K562 (cell line): Measurements from ENCODE around the gene EPN2. TPM values are rescaled to one million over a fixed set of nuclear protein-coding genes. Genes with fewer than 3 reads are reported as not detected.
A peak's percentile ranks its signal among the peaks of the same experiment; 100 is the strongest.

Source experiments
- ATF1 ChIP-seq, 2 experiments: fragments of 450-650 bp in 1 of 2; IDR thresholded peaks; 2 replicates each; pipeline ENCODE4 v1.6.1; 2016; ENCODE audit warnings: missing compliant biosample characterization in 1 of 2, missing genetic modification characterization in 1 of 2
- JUND ChIP-seq, 2 experiments: IDR thresholded peaks; 2 replicates in 1 of 2; 3 replicates in 1 of 2; pipeline ENCODE4 v1.6.1; 2011; ENCODE audit warnings: borderline replicate concordance in 2 of 2, low read depth in 2 of 2, low read length in 2 of 2, improper control_type of control experiment in 1 of 2, missing biosample characterization in 1 of 2, missing genetic modification characterization in 1 of 2, missing genetic modification reagents in 1 of 2
- KLF1 ChIP-seq: fragments of 450-650 bp; IDR thresholded peaks from 2 replicates; pipeline ENCODE4 v1.6.1; 2016; ENCODE audit warnings: missing genetic modification characterization, missing compliant biosample characterization
- PHF20 ChIP-seq: fragments of 450-650 bp; IDR thresholded peaks from 2 replicates; pipeline ENCODE4 v1.6.1; 2018; ENCODE audit not compliant: partially characterized antibody
- RBM34 ChIP-seq: fragments of 200-400 bp; formaldehyde crosslinking; IDR thresholded peaks from 2 replicates; pipeline ENCODE4 v1.6.1; 2018; ENCODE audit warnings: low read length, borderline replicate concordance; ENCODE audit not compliant: insufficient read depth
- TBP ChIP-seq: optimal IDR thresholded peaks from 2 replicates; pipeline ENCODE3; 2011; ENCODE audit warnings: low read depth, low read length, improper control_type of control experiment
- TRIM25 ChIP-seq: fragments of 450-650 bp; IDR thresholded peaks from 2 replicates; pipeline ENCODE4 v1.7.0; 2016; ENCODE audit warnings: borderline replicate concordance
- ZNF639 ChIP-seq, 2 experiments: fragments of 200-800 bp in 1 of 2; sonication (Bioruptor generic) in 1 of 2; sonication (generic) in 1 of 2; formaldehyde crosslinking in 1 of 2; IDR thresholded peaks in 1 of 2; conservative IDR thresholded peaks in 1 of 2; 2 replicates each; pipeline versions ENCODE4 v1.5.0 to v1.6.1; 2016 to 2020; ENCODE audit warnings: missing compliant biosample characterization in 1 of 2, missing genetic modification characterization in 1 of 2, missing genetic modification reagents in 1 of 2
- polyA plus RNA-seq, 8 experiments: library from polyadenylated mRNA; depleted of rRNA in 4 of 8; stranded (reverse) in 5 of 8; unstranded in 3 of 8; fragments of >200 nt; fragmentation: Nextera tagmentation in 2 of 8; fragmentation: Illumina TruSeq in 1 of 8; extraction: Ambion mirVana in 2 of 8; extraction: Trizol in 1 of 8; gene quantifications; 2 replicates each; pipeline versions ENCODE4 v1.2.1 to v1.2.3, GENCODE V29; 2011 to 2014; ENCODE audit warnings: inconsistent platforms in 1 of 8, missing spikeins in 1 of 8
- total RNA-seq, 7 experiments: library from RNA; depleted of rRNA in 6 of 7; stranded (reverse); fragments of >200 nt in 6 of 7; fragmentation: Illumina TruSeq in 2 of 7; extraction: Trizol in 2 of 7; gene quantifications; 2 replicates each; pipeline versions ENCODE4 v1.2.1 to v1.2.3, GENCODE V29; 2011 to 2021; ENCODE audit warnings: low replicate concordance in 1 of 7
- TF ChIP-seq, protein P1 (sequence below): fragments of 250-450 bp; sonication (Bioruptor Pico); IDR thresholded peaks from 2 replicates; pipeline ENCODE4 v1.4.0; 2020; ENCODE audit warnings: mild to moderate bottlenecking
- TF ChIP-seq, protein P2 (sequence below): fragments of 150-350 bp; conservative IDR thresholded peaks from 2 replicates; pipeline ENCODE4 v1.6.1; 2014; ENCODE audit warnings: low read length
- TF ChIP-seq, protein P3 (sequence below): fragments of 200-800 bp; sonication (Bioruptor generic); IDR thresholded peaks from 2 replicates; pipeline ENCODE4 v1.6.1; 2016; ENCODE audit warnings: missing genetic modification characterization, missing compliant biosample characterization

Gene EPN2
- total and polyA plus RNA-seq, 9 of the 15 experiments (the other 6 are each of a cell fraction or from before 2014, with no cell fraction given): 1.0 to 12.9 (median 8.9) TPM

GRCh38 chr17:19377602-19378415 lies 140.6 kb downstream of the EPN2 start (continued):
- TF ChIP-seq, protein P1, sequence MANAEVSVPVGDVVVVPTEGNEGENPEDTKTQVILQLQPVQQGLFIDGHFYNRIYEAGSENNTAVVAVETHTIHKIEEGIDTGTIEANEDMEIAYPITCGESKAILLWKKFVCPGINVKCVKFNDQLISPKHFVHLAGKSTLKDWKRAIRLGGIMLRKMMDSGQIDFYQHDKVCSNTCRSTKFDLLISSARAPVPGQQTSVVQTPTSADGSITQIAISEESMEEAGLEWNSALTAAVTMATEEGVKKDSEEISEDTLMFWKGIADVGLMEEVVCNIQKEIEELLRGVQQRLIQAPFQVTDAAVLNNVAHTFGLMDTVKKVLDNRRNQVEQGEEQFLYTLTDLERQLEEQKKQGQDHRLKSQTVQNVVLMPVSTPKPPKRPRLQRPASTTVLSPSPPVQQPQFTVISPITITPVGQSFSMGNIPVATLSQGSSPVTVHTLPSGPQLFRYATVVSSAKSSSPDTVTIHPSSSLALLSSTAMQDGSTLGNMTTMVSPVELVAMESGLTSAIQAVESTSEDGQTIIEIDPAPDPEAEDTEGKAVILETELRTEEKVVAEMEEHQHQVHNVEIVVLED: peak; percentile 70
- TF ChIP-seq, protein P2, sequence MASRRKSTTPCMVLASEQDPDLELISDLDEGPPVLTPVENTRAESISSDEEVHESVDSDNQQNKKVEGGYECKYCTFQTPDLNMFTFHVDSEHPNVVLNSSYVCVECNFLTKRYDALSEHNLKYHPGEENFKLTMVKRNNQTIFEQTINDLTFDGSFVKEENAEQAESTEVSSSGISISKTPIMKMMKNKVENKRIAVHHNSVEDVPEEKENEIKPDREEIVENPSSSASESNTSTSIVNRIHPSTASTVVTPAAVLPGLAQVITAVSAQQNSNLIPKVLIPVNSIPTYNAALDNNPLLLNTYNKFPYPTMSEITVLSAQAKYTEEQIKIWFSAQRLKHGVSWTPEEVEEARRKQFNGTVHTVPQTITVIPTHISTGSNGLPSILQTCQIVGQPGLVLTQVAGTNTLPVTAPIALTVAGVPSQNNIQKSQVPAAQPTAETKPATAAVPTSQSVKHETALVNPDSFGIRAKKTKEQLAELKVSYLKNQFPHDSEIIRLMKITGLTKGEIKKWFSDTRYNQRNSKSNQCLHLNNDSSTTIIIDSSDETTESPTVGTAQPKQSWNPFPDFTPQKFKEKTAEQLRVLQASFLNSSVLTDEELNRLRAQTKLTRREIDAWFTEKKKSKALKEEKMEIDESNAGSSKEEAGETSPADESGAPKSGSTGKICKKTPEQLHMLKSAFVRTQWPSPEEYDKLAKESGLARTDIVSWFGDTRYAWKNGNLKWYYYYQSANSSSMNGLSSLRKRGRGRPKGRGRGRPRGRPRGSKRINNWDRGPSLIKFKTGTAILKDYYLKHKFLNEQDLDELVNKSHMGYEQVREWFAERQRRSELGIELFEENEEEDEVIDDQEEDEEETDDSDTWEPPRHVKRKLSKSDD: no peak
- no peak for TF ChIP-seq RBM34
- TF ChIP-seq PHF20: peak; percentile 57
- TF ChIP-seq ATF1 (CRISPR knock-in tag; IDR thresholded peaks at IDR 0.05): no peak
- TF ChIP-seq ATF1 (tag; IDR thresholded peaks at IDR 0.05): peak; percentile 81
- TF ChIP-seq, protein P3, sequence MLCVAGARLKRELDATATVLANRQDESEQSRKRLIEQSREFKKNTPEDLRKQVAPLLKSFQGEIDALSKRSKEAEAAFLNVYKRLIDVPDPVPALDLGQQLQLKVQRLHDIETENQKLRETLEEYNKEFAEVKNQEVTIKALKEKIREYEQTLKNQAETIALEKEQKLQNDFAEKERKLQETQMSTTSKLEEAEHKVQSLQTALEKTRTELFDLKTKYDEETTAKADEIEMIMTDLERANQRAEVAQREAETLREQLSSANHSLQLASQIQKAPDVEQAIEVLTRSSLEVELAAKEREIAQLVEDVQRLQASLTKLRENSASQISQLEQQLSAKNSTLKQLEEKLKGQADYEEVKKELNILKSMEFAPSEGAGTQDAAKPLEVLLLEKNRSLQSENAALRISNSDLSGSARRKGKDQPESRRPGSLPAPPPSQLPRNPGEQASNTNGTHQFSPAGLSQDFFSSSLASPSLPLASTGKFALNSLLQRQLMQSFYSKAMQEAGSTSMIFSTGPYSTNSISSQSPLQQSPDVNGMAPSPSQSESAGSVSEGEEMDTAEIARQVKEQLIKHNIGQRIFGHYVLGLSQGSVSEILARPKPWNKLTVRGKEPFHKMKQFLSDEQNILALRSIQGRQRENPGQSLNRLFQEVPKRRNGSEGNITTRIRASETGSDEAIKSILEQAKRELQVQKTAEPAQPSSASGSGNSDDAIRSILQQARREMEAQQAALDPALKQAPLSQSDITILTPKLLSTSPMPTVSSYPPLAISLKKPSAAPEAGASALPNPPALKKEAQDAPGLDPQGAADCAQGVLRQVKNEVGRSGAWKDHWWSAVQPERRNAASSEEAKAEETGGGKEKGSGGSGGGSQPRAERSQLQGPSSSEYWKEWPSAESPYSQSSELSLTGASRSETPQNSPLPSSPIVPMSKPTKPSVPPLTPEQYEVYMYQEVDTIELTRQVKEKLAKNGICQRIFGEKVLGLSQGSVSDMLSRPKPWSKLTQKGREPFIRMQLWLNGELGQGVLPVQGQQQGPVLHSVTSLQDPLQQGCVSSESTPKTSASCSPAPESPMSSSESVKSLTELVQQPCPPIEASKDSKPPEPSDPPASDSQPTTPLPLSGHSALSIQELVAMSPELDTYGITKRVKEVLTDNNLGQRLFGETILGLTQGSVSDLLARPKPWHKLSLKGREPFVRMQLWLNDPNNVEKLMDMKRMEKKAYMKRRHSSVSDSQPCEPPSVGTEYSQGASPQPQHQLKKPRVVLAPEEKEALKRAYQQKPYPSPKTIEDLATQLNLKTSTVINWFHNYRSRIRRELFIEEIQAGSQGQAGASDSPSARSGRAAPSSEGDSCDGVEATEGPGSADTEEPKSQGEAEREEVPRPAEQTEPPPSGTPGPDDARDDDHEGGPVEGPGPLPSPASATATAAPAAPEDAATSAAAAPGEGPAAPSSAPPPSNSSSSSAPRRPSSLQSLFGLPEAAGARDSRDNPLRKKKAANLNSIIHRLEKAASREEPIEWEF: no peak
- TF ChIP-seq ZNF639 (CRISPR knock-in tag; conservative IDR thresholded peaks at IDR 0.05 in 1 of 2, IDR thresholded peaks at IDR 0.05 in 1 of 2): peak in 1 of 2 experiments; percentile 81; a peak in 2 of 4 replicates
- TF ChIP-seq KLF1 (tag): peak; percentile 95
- peak; percentile 75 for TF ChIP-seq TBP
- no peak for TF ChIP-seq TRIM25
- TF ChIP-seq JUND (IDR thresholded peaks at IDR 0.05; ENCODE audit: borderline replicate concordance, low read depth, low read length): peak; percentile 30; the same call in 1 of the 2 replicates
- no peak for TF ChIP-seq JUND (tag; IDR thresholded peaks at IDR 0.05; ENCODE audit: borderline replicate concordance, low read depth, low read length)
